Gastrocnemius medialis (tissue), 4 donors: Measurements from ENCODE around the gene SLC1A7. TPM values are rescaled to one million over a fixed set of nuclear protein-coding genes. Genes with fewer than 3 reads are reported as not detected.

Source experiments
- ATAC-seq, 2 donors: fragments of 150-250 bp; one replicate each; pipeline ENCODE4 v1.9.1; 2016
- DNase-seq, 2 donors: peaks; one replicate each; pipeline ENCODE4 v3.0.0-alpha.2; 2019
- H3K27ac ChIP-seq, 4 donors: fragments of 200-600 bp; sonication (generic); 1 replicate in 1 of 4; 2 replicates in 3 of 4; pipeline ENCODE4 v1.5.1; 2016 to 2018; ENCODE audit warnings: mild to moderate bottlenecking in 2 of 4, moderate library complexity in 1 of 4
- H3K27me3 ChIP-seq, 3 donors: fragments of 200-600 bp; sonication (generic) in 2 of 3; 1 replicate in 1 of 3; 2 replicates in 2 of 3; pipeline versions ENCODE4 v1.5.1 to v1.6.0; 2016 to 2019; ENCODE audit warnings: mild to moderate bottlenecking in 1 of 3, moderate library complexity in 1 of 3
- H3K36me3 ChIP-seq, 2 donors: fragments of 200-600 bp; sonication (generic) in 1 of 2; one replicate each; pipeline ENCODE4 v1.5.1; 2017 to 2018
- H3K4me1 ChIP-seq, 2 donors: fragments of 200-600 bp; sonication (generic) in 1 of 2; one replicate each; pipeline ENCODE4 v1.5.1; 2016 to 2017; ENCODE audit warnings: mild to moderate bottlenecking in 2 of 2
- H3K4me3 ChIP-seq, 4 donors: fragments of 200-600 bp; sonication (generic) in 3 of 4; 1 replicate in 1 of 4; 2 replicates in 3 of 4; pipeline ENCODE4 v1.5.1; 2016 to 2019; ENCODE audit warnings: mild to moderate bottlenecking in 2 of 4
- H3K9me3 ChIP-seq, 3 donors: fragments of 200-600 bp; sonication (generic) in 2 of 3; 1 replicate in 1 of 3; 2 replicates in 2 of 3; pipeline ENCODE4 v1.5.1; 2016 to 2019
- CTCF ChIP-seq, 5 experiments: fragments of 450-650 bp in 3 of 5; fragments of 200-600 bp in 2 of 5; sonication (generic) in 2 of 5; IDR thresholded peaks in 4 of 5; conservative IDR thresholded peaks in 1 of 5; 1 replicate in 4 of 5; 2 replicates in 1 of 5; pipeline ENCODE4 v1.5.1; 2016 to 2019; ENCODE audit warnings: antibody characterized with exemption in 5 of 5, mild to moderate bottlenecking in 3 of 5, moderate library complexity in 3 of 5
- POLR2A ChIP-seq, 2 donors: fragments of 450-650 bp; IDR thresholded peaks; one replicate each; pipeline ENCODE4 v1.6.1; 2017; ENCODE audit warnings: antibody characterized with exemption in 2 of 2, mild to moderate bottlenecking in 2 of 2, moderate library complexity in 2 of 2
- in situ Hi-C, 4 donors: fragments of 200-750 bp; cut with MboI; loops; one replicate each; pipeline versions ENCODE4 v1.15.0 to v1.8.0; 2017; ENCODE audit warnings: low sequenced_read_pairs in 4 of 4
- intact Hi-C: fragments of 100-400 bp; cut with DNase I; formaldehyde crosslinking; loops from one replicate; pipeline ENCODE4 v1.15.1; 2023; ENCODE audit warnings: low total_unique reads
- total RNA-seq, 4 donors: library from RNA; depleted of rRNA; stranded (reverse); fragments of >200 nt; gene quantifications; one replicate each; pipeline versions ENCODE4 v1.1.0 to v1.2.3, GENCODE V29; 2016

Gene SLC1A7
- total RNA-seq, 4 donors from 2014 or later: 0.24 to 1.1 (median 0.25) TPM; not detected in 1

GRCh38 chr1:53050310-53050709 is 92.1 kb downstream of the SLC1A7 start:
- DNase-seq (no peak), ATAC-seq (no peak)
- Histone ChIP-seq H3K9me3 (no peaks in the 10 kb centered on the region), H3K27me3 (no peaks in the 10 kb centered on the region), H3K27ac (no peak overlapping the region), H3K36me3 (peaks cover 0 to 20% of the 10 kb centered on the region in 2 donors), H3K4me3 (no peak overlapping the region), H3K4me1 (peaks cover 7% of the 10 kb centered on the region in 2 donors)
- in situ Hi-C loops: no loop called here
- intact Hi-C loops: no loop called here
- TF ChIP-seq CTCF (IDR thresholded peaks at IDR 0.05 in 4 of 5, conservative IDR thresholded peaks at IDR 0.05 in 1 of 5) (no peak), POLR2A (IDR thresholded peaks at IDR 0.05) (no peak)

DNA sequence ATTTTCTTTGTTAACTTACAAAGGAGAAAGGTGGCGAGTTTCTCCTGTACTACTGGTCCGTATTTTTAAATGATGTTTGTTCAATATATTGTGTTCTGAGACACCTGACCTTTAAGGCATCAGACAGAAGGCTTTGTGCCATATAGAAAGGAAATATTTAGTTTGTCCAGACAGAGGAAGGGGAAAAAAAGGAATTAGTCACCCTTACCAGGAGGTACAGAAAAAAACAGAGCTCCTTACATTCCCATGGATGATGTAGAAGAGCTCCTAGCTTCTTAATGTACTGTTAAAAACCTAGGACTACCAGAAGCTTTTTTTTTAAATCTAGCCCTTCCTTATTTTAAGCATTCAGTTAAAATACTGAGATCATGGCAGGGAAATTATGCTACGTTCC is 92.9 kb downstream of the SLC1A7 start:
- Histone ChIP-seq H3K9me3 (no peaks in the 10 kb centered on the region), H3K4me3 (no peak overlapping the region), H3K4me1 (peaks cover 7% of the 10 kb centered on the region in 2 donors), H3K27me3 (no peaks in the 10 kb centered on the region), H3K27ac (no peak overlapping the region), H3K36me3 (peaks cover 0 to 20% of the 10 kb centered on the region in 2 donors)
- intact Hi-C loops (no loop called here), in situ Hi-C loops (no loop called here)
- ATAC-seq (no peak), DNase-seq (no peak)
- TF ChIP-seq CTCF (IDR thresholded peaks at IDR 0.05 in 4 of 5, conservative IDR thresholded peaks at IDR 0.05 in 1 of 5) (no peak), POLR2A (IDR thresholded peaks at IDR 0.05) (no peak)

GRCh38 chr1:53048960-53049573 is 93.4 kb downstream of the SLC1A7 start:
- H3K27ac ChIP-seq: no peak overlapping the region
- no peak overlapping the region for H3K4me3 ChIP-seq
- ATAC-seq: no peak
- no peaks in the 10 kb centered on the region for H3K27me3 ChIP-seq
- peaks cover 0 to 20% of the 10 kb centered on the region in 2 donors for H3K36me3 ChIP-seq
- H3K9me3 ChIP-seq: no peaks in the 10 kb centered on the region
- intact Hi-C loops: no loop called here
- TF ChIP-seq POLR2A (IDR thresholded peaks at IDR 0.05) (no peak), CTCF (IDR thresholded peaks at IDR 0.05 in 4 of 5, conservative IDR thresholded peaks at IDR 0.05 in 1 of 5) (no peak)
- peaks cover 7% of the 10 kb centered on the region in 2 donors for H3K4me1 ChIP-seq
- no peak for DNase-seq
- in situ Hi-C loops: no loop called here

DNA sequence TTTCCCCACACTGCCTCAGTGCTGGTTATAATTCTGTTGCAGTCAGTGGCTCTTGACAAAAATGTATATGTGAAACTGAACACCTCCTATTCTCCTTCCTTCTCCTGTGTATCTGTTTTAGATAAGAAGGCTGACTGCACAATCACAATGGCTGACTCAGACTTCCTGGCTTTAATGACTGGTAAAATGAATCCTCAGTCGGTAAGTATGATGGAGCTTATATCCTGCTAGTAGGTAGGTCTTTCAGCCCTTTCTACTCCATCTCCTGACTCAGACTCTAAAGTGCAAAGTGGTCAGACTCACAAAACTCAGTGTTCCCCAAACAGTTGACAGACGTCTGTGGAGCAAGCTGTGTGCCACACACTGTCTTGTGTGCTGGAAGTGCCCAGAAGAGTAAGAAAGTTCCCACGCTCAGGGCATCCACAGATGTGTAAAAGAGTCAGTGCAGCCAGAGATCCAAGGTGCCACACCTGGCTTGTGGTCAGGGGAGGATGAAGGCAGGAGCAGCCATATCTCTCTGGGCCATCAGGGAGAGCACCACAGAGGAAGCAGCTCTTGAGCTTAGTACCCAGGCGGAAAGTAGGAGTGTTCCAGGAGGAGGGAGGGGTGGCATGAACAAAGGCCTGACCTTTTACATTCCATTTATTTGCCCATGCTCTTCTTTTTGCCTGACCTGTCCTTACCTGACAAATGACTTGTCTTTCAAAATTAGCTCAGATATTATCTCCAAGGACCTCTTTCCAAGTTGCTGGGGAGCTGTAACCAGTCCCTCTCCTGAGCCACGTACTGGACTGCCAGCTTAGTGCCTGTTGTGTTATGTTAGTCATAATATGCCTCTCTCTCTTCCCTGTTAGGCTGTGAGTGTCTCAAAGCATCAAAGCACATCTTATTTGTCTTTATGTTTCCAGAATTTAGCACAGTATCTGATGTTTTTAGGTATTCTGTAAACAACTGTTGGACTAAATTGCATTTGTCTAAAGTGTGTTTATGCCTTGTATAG is 94.4 kb downstream of the SLC1A7 start:
- Histone ChIP-seq H3K4me1 (peaks cover 7% of the 10 kb centered on the region in 2 donors), H3K27me3 (no peaks in the 10 kb centered on the region), H3K27ac (no peak overlapping the region), H3K36me3 (peaks cover 0 to 15% of the 10 kb centered on the region in 2 donors), H3K9me3 (no peaks in the 10 kb centered on the region), H3K4me3 (no peak overlapping the region)
- no peak for ATAC-seq
- intact Hi-C loops: no loop called here
- TF ChIP-seq POLR2A (IDR thresholded peaks at IDR 0.05) (no peak), CTCF (IDR thresholded peaks at IDR 0.05 in 4 of 5, conservative IDR thresholded peaks at IDR 0.05 in 1 of 5) (no peak)
- in situ Hi-C loops: no loop called here
- no peak for DNase-seq
